H9 (cell line): ENCODE measurements around the gene RCAN1. TPM values are rescaled to one million over a fixed set of nuclear protein-coding genes. Genes with fewer than 3 reads are reported as not detected.

ENCODE experiments used
- DNase-seq: peaks from one replicate; pipeline ENCODE4 v3.0.0-alpha.2; 2017
- H2AFZ ChIP-seq: one replicate; pipeline ENCODE4 v1.6.1; 2013; ENCODE audit warnings: mild to moderate bottlenecking, low read length, control low read depth, moderate library complexity
- H2AK5ac ChIP-seq: 2 replicates; pipeline ENCODE4 v1.6.1; 2013; ENCODE audit warnings: low read length, control low read depth, mixed read lengths; ENCODE audit not compliant: insufficient read length
- H2BK120ac ChIP-seq: one replicate; pipeline ENCODE4 v1.6.1; 2013; ENCODE audit warnings: low read depth, mild to moderate bottlenecking, low read length, control low read depth, inconsistent platforms; ENCODE audit not compliant: poor library complexity, severe bottlenecking
- H2BK12ac ChIP-seq: 2 replicates; pipeline ENCODE4 v1.6.1; 2013; ENCODE audit warnings: low read length, control low read depth, mixed read lengths, low read depth; ENCODE audit not compliant: insufficient read length
- H2BK15ac ChIP-seq: 2 replicates; pipeline ENCODE4 v1.6.1; 2013; ENCODE audit warnings: low read depth, low read length, control low read depth
- H2BK20ac ChIP-seq: one replicate; pipeline ENCODE4 v1.6.1; 2013; ENCODE audit warnings: low read depth, mild to moderate bottlenecking, low read length, control low read depth, inconsistent platforms; ENCODE audit not compliant: poor library complexity, severe bottlenecking
- H2BK5ac ChIP-seq: 2 replicates; pipeline ENCODE4 v1.6.1; 2013; ENCODE audit warnings: low read length, control low read depth, mixed read lengths; ENCODE audit not compliant: insufficient read length
- H3K14ac ChIP-seq: 2 replicates; pipeline ENCODE4 v1.6.1; 2013; ENCODE audit warnings: low read length, control low read depth; ENCODE audit not compliant: insufficient read depth
- H3K18ac ChIP-seq: 2 replicates; pipeline ENCODE4 v1.6.1; 2013; ENCODE audit warnings: low read depth, mild to moderate bottlenecking, mixed read lengths, low read length, control low read depth; ENCODE audit not compliant: insufficient read length
- H3K23ac ChIP-seq: 2 replicates; pipeline ENCODE4 v1.6.1; 2013; ENCODE audit warnings: low read length, control low read depth, mixed read lengths, low read depth; ENCODE audit not compliant: insufficient read length
- H3K23me2 ChIP-seq: 2 replicates; pipeline ENCODE4 v1.6.1; 2013; ENCODE audit warnings: low read depth, mild to moderate bottlenecking, mixed read lengths, low read length, control low read depth; ENCODE audit not compliant: insufficient read length, poor library complexity, severe bottlenecking
- H3K27ac ChIP-seq: 2 replicates; pipeline ENCODE4 v1.5.1; 2013; ENCODE audit warnings: low read length, control low read depth, mixed read lengths, low read depth; ENCODE audit not compliant: insufficient read length
- H3K27me3 ChIP-seq: 2 replicates; pipeline ENCODE4 v1.6.1; 2013; ENCODE audit warnings: low read length, control low read depth, inconsistent platforms; ENCODE audit not compliant: insufficient read depth
- H3K4ac ChIP-seq: 2 replicates; pipeline ENCODE4 v1.6.1; 2013; ENCODE audit warnings: low read depth, mild to moderate bottlenecking, control low read depth, inconsistent platforms, low read length, moderate library complexity
- H3K4me1 ChIP-seq: 2 replicates; pipeline ENCODE4 v1.6.1; 2013; ENCODE audit warnings: low read length, control low read depth, inconsistent platforms; ENCODE audit not compliant: insufficient read depth
- H3K4me2 ChIP-seq: 2 replicates; pipeline ENCODE4 v1.6.1; 2013; ENCODE audit warnings: low read length, control low read depth, mixed read lengths; ENCODE audit not compliant: insufficient read length, insufficient read depth
- H3K56ac ChIP-seq: 2 replicates; pipeline ENCODE4 v1.6.1; 2013; ENCODE audit warnings: low read depth, mild to moderate bottlenecking, mixed read lengths, low read length, control low read depth; ENCODE audit not compliant: insufficient read length
- H3K79me1 ChIP-seq: 2 replicates; pipeline ENCODE4 v1.6.1; 2013; ENCODE audit warnings: low read depth, mild to moderate bottlenecking, moderate library complexity, low read length, control low read depth, inconsistent platforms; ENCODE audit not compliant: insufficient read depth, poor library complexity, severe bottlenecking
- H3K79me2 ChIP-seq: 2 replicates; pipeline ENCODE4 v1.6.1; 2013; ENCODE audit warnings: low read length, control low read depth, inconsistent platforms; ENCODE audit not compliant: insufficient read depth
- H3K9ac ChIP-seq: 2 replicates; pipeline ENCODE4 v1.6.1; 2013; ENCODE audit warnings: low read length, control low read depth, mixed read lengths; ENCODE audit not compliant: insufficient read length; ENCODE audit errors: extremely low read depth
- H3K9me3 ChIP-seq: one replicate; pipeline ENCODE4 v1.6.1; 2013; ENCODE audit warnings: low read depth, low read length, inconsistent platforms; ENCODE audit not compliant: control insufficient read depth
- H3T11ph ChIP-seq: one replicate; pipeline ENCODE4 v1.6.1; 2013; ENCODE audit warnings: mild to moderate bottlenecking, low read length, control low read depth, inconsistent platforms
- H4K20me1 ChIP-seq: one replicate; pipeline ENCODE4 v1.6.1; 2013; ENCODE audit not compliant: control insufficient read depth, insufficient read length, insufficient read depth
- H4K5ac ChIP-seq: 2 replicates; pipeline ENCODE4 v1.6.1; 2013; ENCODE audit warnings: low read depth, mild to moderate bottlenecking, mixed read lengths, low read length, control low read depth; ENCODE audit not compliant: insufficient read length
- H4K8ac ChIP-seq: replicated peaks from 2 replicates; pipeline ENCODE4 v1.6.1; 2013; ENCODE audit warnings: low read length, control low read depth, mixed read lengths, low read depth; ENCODE audit not compliant: insufficient read length
- H4K91ac ChIP-seq: 2 replicates; pipeline ENCODE4 v1.6.1; 2013; ENCODE audit warnings: low read depth, mild to moderate bottlenecking, moderate library complexity, mixed read lengths, low read length, control low read depth; ENCODE audit not compliant: insufficient read length
- H3K27ac Mint-ChIP-seq, 3 experiments: 2 replicates in 2 of 3; 3 replicates in 1 of 3; pipeline ENCODE4 v1.8.0; 2020 to 2021; ENCODE audit warnings: mixed read lengths in 3 of 3, mild to moderate bottlenecking in 1 of 3, moderate library complexity in 1 of 3
- H3K27me3 Mint-ChIP-seq: 2 replicates; pipeline ENCODE4 v1.8.0; 2021; ENCODE audit warnings: low read depth, mild to moderate bottlenecking, moderate library complexity, mixed read lengths
- H3K36me3 Mint-ChIP-seq, 3 experiments: 2 replicates in 2 of 3; 3 replicates in 1 of 3; pipeline ENCODE4 v1.8.0; 2020 to 2021; ENCODE audit warnings: low read depth in 3 of 3, mixed read lengths in 3 of 3; ENCODE audit not compliant: insufficient read depth in 1 of 3
- H3K4me1 Mint-ChIP-seq, 2 experiments: 2 replicates each; pipeline ENCODE4 v1.8.0; 2020; ENCODE audit warnings: mixed read lengths in 2 of 2
- H3K4me3 Mint-ChIP-seq, 2 experiments: 2 replicates in 1 of 2; 3 replicates in 1 of 2; pipeline ENCODE4 v1.8.0; 2020 to 2021; ENCODE audit warnings: mild to moderate bottlenecking in 2 of 2, mixed read lengths in 2 of 2, moderate library complexity in 1 of 2
- H3K9me3 Mint-ChIP-seq, 2 experiments: 2 replicates in 1 of 2; 3 replicates in 1 of 2; pipeline ENCODE4 v1.8.0; 2020; ENCODE audit warnings: mild to moderate bottlenecking in 2 of 2, mixed read lengths in 2 of 2, moderate library complexity in 1 of 2
- CTCF ChIP-seq: fragments of 200-600 bp; sonication (generic); conservative IDR thresholded peaks from 3 replicates; pipeline ENCODE4 v1.8.0; 2021; ENCODE audit warnings: antibody characterized with exemption, mild to moderate bottlenecking
- WGBS: extraction: QIAGEN DNeasy Blood & Tissue Kit; methylation state at CpG from one replicate; pipeline ENCODE4 v1.1.7; 2013; ENCODE audit warnings: missing lambda C conversion rate, low lambda C conversion rate, mixed read lengths; ENCODE audit not compliant: insufficient read length; ENCODE audit errors: extremely low coverage; 5-methylcytosine and 5-hydroxymethylcytosine counted together
- total RNA-seq: library from RNA; stranded (reverse); gene quantifications from 2 replicates; pipeline ENCODE4 v1.2.1, GENCODE V29; 2021

Gene RCAN1
- total RNA-seq, 1 experiment from 2014 or later: 7.0 TPM

GRCh38 chr21:34603002-34603709 is 11.8 kb downstream of the RCAN1 start:
- no peaks in the 10 kb centered on the region for H3K79me1 ChIP-seq
- H3K36me3 Mint-ChIP-seq: peaks cover 0 to 2% (median 0%) of the 10 kb centered on the region in 3 experiments; a peak in 2 of 7 replicates
- H3K56ac ChIP-seq: no peak overlapping the region
- H3K9me3 Mint-ChIP-seq: peaks cover 0 to 4% of the 10 kb centered on the region in 2 experiments; a peak in 2 of 5 replicates
- H3K23ac ChIP-seq: no peak overlapping the region
- TF ChIP-seq CTCF: peak; percentile 83
- peaks cover 3% of the 10 kb centered on the region; the same call in 1 of the 2 replicates for H3K27me3 Mint-ChIP-seq
- peaks cover 13 to 20% of the 10 kb centered on the region in 2 experiments for H3K4me1 Mint-ChIP-seq
- peaks cover 4% of the 10 kb centered on the region; the same call in 1 of the 2 replicates for H3K4me1 ChIP-seq
- H4K5ac ChIP-seq: no peak overlapping the region
- no peak overlapping the region for H3K4ac ChIP-seq
- no peak overlapping the region for H2BK120ac ChIP-seq
- H4K20me1 ChIP-seq: no peaks in the 10 kb centered on the region
- no peaks in the 10 kb centered on the region for H3K27me3 ChIP-seq
- H3K18ac ChIP-seq: no peak overlapping the region
- H2AK5ac ChIP-seq: no peak overlapping the region
- no peak overlapping the region for H2BK15ac ChIP-seq
- H2AFZ ChIP-seq: no peak overlapping the region
- no peak overlapping the region for H3K14ac ChIP-seq
- H2BK20ac ChIP-seq: no peak overlapping the region
- H3K79me2 ChIP-seq: no peaks in the 10 kb centered on the region
- DNase-seq: peak; percentile 88
- H3K23me2 ChIP-seq: no peaks in the 10 kb centered on the region
- no peak overlapping the region for H2BK12ac ChIP-seq
- H3K27ac Mint-ChIP-seq: no peak overlapping the region
- no peak overlapping the region for H4K8ac ChIP-seq
- no CpG with 5 or more reads among the region's 19 CpGs for WGBS
- no peak overlapping the region for H3K27ac ChIP-seq
- H3K9me3 ChIP-seq: no peaks in the 10 kb centered on the region
- H3T11ph ChIP-seq: no peak overlapping the region
- no peak overlapping the region for H4K91ac ChIP-seq
- H3K9ac ChIP-seq: no peak overlapping the region
- no peak overlapping the region for H2BK5ac ChIP-seq
- no peak overlapping the region for H3K4me2 ChIP-seq
- no peak overlapping the region for H3K4me3 Mint-ChIP-seq
